GM18951 (cell line): Measurements from ENCODE around the gene OR9G1.

Source experiments
- POLR2A ChIP-seq: IDR thresholded peaks from 4 replicates; pipeline ENCODE4 v1.6.1; 2011; ENCODE audit warnings: mild to moderate bottlenecking; ENCODE audit not compliant: insufficient read length, insufficient read depth; ENCODE audit errors: extremely low read depth
- in situ Hi-C: fragments of 300-500 bp; cut with MboI; formaldehyde crosslinking; loops from one replicate; pipeline ENCODE4 v1.12.0; 2022; ENCODE audit warnings: low sequenced_read_pairs, mixed read lengths, inconsistent platforms; ENCODE audit not compliant: unreplicated experiment

OR9G1 gene

DNA sequence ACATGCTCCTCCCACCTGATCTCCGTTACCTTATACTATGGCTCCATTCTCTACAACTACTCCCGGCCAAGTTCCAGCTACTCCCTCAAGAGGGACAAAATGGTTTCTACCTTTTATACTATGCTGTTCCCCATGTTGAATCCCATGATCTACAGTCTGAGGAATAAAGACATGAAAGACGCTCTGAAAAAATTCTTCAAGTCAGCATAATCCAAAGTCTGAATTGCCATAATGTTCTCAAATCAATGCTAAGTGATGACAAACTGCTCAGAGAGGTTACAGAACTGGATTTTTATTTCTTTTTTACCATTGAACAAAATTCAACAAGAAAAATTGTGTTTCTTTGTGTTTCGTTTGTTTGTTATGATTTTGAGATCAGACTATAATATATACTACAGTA is 42.0 kb downstream of the OR9G1 start:
- in situ Hi-C loops, result no loop called here
- TF ChIP-seq POLR2A, result no peak

DNA sequence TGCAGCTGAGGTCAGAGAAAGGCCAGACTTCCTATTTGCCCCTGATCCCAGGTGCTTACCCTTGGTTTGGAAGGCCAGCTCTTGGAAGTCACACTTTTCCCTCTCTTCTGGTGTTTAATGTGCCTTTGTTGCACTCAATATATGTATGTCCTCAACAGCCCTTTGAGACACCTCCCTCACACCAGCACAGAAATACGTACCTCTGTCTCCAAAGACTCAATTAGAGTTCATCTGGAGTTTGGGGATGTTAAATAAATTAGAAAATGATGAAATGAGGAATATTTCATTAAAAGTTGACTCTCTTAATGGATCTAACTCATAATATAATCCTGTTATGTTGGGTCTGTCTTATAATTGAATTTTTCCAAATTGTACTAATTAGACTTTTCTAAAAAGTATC is 49.7 kb downstream of the OR9G1 start, which contains the start of gene OR9G4:
Gene OR9G4 (minus strand): TSS at position 101 of the 400 bp plus-strand sequence. CDS start 4,931 bp downstream, outside the sequence.
- no peak for TF ChIP-seq POLR2A
- in situ Hi-C loops, result no loop called here

DNA sequence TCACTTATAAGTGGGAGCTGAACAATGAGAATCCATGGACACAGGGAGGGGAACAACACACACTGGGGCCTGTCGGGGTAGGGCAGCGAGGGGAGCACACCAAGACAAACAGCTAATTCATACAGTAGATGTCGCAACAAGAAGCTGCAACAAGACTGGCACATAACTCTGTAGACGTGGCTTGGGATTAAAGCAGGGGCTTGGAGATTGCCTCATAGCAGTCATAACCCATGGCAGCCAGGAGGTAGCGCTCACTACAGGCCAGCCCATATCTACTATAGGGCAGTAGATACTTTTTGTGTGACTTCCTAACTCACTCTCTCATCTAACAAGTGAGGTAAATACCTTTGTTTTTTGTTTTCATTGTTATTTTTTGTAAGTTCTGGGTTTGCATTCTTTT is 51.3 kb downstream of the OR9G1 start:
- in situ Hi-C loops, result no loop called here
- TF ChIP-seq POLR2A, result no peak

DNA sequence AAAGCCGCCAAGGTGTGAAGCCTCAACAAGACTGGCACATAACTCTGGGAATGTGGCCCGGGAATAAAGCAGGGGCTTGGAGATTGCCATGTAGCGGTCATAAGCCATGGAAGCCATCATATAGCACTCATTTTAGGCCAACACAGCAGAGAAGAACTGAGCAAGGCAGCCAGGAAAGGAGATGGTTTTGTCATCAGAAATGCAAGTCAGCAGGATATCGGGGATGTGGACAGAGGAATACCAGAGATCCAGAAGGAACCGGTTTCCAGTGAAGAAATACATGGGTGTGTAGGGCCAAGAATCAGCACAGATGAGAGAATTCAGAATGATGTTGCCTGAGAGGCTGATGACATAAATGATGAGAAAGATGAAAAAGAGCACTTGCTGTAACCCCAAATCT is 52.6 kb downstream of the OR9G1 start:
- TF ChIP-seq POLR2A, result no peak
- in situ Hi-C loops, result no loop called here
